Loucy (cell line): ENCODE measurements around the gene CLMP.

Experiments
- H2AFZ ChIP-seq: fragments of 200-600 bp; sonication (generic); 2 replicates; pipeline ENCODE4 v1.6.0; 2016; ENCODE audit warnings: antibody characterized with exemption, mild to moderate bottlenecking, low read length, moderate library complexity
- H3F3A ChIP-seq: fragments of 200-600 bp; 2 replicates; pipeline ENCODE4 v1.6.0; 2016; ENCODE audit warnings: antibody characterized with exemption, low read depth, mild to moderate bottlenecking
- H3K27me3 ChIP-seq: fragments of 200-600 bp; sonication (generic); 2 replicates; pipeline ENCODE4 v1.6.1; 2014; ENCODE audit warnings: low read length, mild to moderate bottlenecking; ENCODE audit not compliant: insufficient read depth, poor library complexity, severe bottlenecking
- H3K36me3 ChIP-seq: fragments of 200-600 bp; sonication (generic); 2 replicates; pipeline ENCODE4 v1.6.1; 2016; ENCODE audit warnings: low read length; ENCODE audit not compliant: insufficient read depth
- H3K4me1 ChIP-seq: fragments of 200-600 bp; sonication (generic); 2 replicates; pipeline ENCODE4 v1.5.1; 2014; ENCODE audit warnings: low read length, mild to moderate bottlenecking; ENCODE audit not compliant: insufficient read depth, poor library complexity, severe bottlenecking
- H3K4me2 ChIP-seq: fragments of 200-600 bp; sonication (generic); 2 replicates; pipeline ENCODE4 v1.6.0; 2014; ENCODE audit warnings: antibody characterized with exemption, low read length, low read depth, mild to moderate bottlenecking; ENCODE audit not compliant: poor library complexity, severe bottlenecking
- H3K4me3 ChIP-seq: fragments of 200-600 bp; sonication (generic); 2 replicates; pipeline ENCODE4 v1.5.1; 2014; ENCODE audit warnings: low read length, mild to moderate bottlenecking, mixed read lengths; ENCODE audit not compliant: poor library complexity, severe bottlenecking
- H3K79me2 ChIP-seq: fragments of 200-600 bp; sonication (generic); 2 replicates; pipeline ENCODE4 v1.6.1; 2014; ENCODE audit warnings: low read length; ENCODE audit not compliant: insufficient read depth
- H3K9ac ChIP-seq: fragments of 200-600 bp; sonication (generic); 2 replicates; pipeline ENCODE4 v1.6.0; 2014; ENCODE audit warnings: mild to moderate bottlenecking, low read depth, low read length, moderate library complexity; ENCODE audit not compliant: poor library complexity, severe bottlenecking
- H3K9me2 ChIP-seq: fragments of 200-600 bp; sonication (generic); replicated peaks from 2 replicates; pipeline ENCODE4 v1.6.1; 2016; ENCODE audit warnings: low read depth, low read length, mixed read lengths
- H3K9me3 ChIP-seq: fragments of 200-600 bp; sonication (generic); 2 replicates; pipeline ENCODE4 v1.6.1; 2014; ENCODE audit warnings: mild to moderate bottlenecking, antibody characterized with exemption, low read length, low read depth; ENCODE audit not compliant: insufficient read depth
- H4K20me1 ChIP-seq: fragments of 200-600 bp; sonication (generic); 2 replicates; pipeline ENCODE4 v1.6.0; 2014; ENCODE audit warnings: antibody characterized with exemption, low read length, mild to moderate bottlenecking; ENCODE audit not compliant: insufficient read depth, poor library complexity, severe bottlenecking
- EZH2phosphoT487 ChIP-seq: fragments of 200-600 bp; IDR thresholded peaks from 2 replicates; pipeline ENCODE4 v1.6.1; 2018; ENCODE audit warnings: antibody characterized with exemption, mild to moderate bottlenecking, moderate library complexity, borderline replicate concordance
- TF ChIP-seq, protein P1 (sequence below): fragments of 200-600 bp; sonication (generic); conservative IDR thresholded peaks from 2 replicates; pipeline ENCODE4 v1.5.1; 2014; ENCODE audit warnings: mild to moderate bottlenecking, antibody characterized with exemption, low read length

CLMP gene

DNA sequence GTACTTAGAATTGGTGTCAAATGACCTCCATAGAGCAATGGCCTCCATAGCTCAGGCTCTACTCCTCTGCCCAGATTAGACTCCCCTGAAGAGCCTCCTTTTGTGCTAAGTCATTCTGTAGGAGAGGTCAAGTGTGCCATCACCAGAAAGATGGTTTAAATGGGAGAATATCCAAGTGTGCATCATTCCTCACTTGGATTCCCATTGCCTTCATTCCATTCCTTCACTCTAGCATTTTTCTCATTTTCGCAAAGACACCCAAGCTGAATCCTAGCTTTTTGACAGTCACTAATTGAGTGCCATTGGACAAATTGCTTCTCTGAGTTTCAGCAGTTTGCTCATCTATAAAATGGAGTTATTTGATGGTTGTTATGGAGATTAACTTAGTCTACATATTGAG is 16.9 kb downstream of the CLMP start:
- Histone ChIP-seq H3K36me3 (no peaks in the 10 kb centered on the region), H3K9me3 (no peaks in the 10 kb centered on the region), H3K27me3 (no peaks in the 10 kb centered on the region), H3K4me2 (no peak overlapping the region), H3K4me1 (no peaks in the 10 kb centered on the region), H3K4me3 (no peak overlapping the region), H3F3A (no peaks in the 10 kb centered on the region), H2AFZ (no peak overlapping the region), H3K9ac (no peak overlapping the region), H4K20me1 (no peaks in the 10 kb centered on the region), H3K9me2 (no peaks in the 10 kb centered on the region), H3K79me2 (no peaks in the 10 kb centered on the region)
- TF ChIP-seq EZH2phosphoT487, result no peak
- TF ChIP-seq, protein P1, sequence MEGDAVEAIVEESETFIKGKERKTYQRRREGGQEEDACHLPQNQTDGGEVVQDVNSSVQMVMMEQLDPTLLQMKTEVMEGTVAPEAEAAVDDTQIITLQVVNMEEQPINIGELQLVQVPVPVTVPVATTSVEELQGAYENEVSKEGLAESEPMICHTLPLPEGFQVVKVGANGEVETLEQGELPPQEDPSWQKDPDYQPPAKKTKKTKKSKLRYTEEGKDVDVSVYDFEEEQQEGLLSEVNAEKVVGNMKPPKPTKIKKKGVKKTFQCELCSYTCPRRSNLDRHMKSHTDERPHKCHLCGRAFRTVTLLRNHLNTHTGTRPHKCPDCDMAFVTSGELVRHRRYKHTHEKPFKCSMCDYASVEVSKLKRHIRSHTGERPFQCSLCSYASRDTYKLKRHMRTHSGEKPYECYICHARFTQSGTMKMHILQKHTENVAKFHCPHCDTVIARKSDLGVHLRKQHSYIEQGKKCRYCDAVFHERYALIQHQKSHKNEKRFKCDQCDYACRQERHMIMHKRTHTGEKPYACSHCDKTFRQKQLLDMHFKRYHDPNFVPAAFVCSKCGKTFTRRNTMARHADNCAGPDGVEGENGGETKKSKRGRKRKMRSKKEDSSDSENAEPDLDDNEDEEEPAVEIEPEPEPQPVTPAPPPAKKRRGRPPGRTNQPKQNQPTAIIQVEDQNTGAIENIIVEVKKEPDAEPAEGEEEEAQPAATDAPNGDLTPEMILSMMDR, result no peak

DNA sequence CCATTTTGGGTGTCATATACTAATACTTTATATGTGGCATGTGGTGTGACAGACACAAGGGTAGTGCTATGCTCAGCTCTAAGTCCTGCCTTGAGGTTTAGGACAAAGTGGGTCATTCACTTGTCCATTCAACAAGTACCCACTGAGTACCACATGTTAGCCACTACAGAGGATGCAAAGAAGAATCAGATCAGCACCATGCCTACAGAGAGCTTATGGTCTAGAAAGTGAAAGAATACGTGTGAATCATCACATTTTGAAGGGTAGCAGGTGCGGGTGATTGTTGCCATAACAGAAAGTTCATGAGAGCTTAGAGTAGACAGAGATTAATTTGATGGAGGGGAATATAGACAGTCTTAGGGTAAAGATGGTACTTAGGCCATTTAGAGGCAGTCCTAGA is 18.3 kb downstream of the CLMP start:
- H3K9ac ChIP-seq, result no peak overlapping the region
- H3K27me3 ChIP-seq, result no peaks in the 10 kb centered on the region
- TF ChIP-seq, protein P1, result no peak
- no peak for TF ChIP-seq EZH2phosphoT487
- no peaks in the 10 kb centered on the region for H3K9me2 ChIP-seq
- no peak overlapping the region for H3K4me2 ChIP-seq
- H2AFZ ChIP-seq, result no peak overlapping the region
- no peaks in the 10 kb centered on the region for H3K36me3 ChIP-seq
- no peaks in the 10 kb centered on the region for H3K79me2 ChIP-seq
- H3K4me1 ChIP-seq, result no peaks in the 10 kb centered on the region
- H3K9me3 ChIP-seq, result no peaks in the 10 kb centered on the region
- H3F3A ChIP-seq, result no peaks in the 10 kb centered on the region
- H3K4me3 ChIP-seq, result no peak overlapping the region
- H4K20me1 ChIP-seq, result no peaks in the 10 kb centered on the region

DNA sequence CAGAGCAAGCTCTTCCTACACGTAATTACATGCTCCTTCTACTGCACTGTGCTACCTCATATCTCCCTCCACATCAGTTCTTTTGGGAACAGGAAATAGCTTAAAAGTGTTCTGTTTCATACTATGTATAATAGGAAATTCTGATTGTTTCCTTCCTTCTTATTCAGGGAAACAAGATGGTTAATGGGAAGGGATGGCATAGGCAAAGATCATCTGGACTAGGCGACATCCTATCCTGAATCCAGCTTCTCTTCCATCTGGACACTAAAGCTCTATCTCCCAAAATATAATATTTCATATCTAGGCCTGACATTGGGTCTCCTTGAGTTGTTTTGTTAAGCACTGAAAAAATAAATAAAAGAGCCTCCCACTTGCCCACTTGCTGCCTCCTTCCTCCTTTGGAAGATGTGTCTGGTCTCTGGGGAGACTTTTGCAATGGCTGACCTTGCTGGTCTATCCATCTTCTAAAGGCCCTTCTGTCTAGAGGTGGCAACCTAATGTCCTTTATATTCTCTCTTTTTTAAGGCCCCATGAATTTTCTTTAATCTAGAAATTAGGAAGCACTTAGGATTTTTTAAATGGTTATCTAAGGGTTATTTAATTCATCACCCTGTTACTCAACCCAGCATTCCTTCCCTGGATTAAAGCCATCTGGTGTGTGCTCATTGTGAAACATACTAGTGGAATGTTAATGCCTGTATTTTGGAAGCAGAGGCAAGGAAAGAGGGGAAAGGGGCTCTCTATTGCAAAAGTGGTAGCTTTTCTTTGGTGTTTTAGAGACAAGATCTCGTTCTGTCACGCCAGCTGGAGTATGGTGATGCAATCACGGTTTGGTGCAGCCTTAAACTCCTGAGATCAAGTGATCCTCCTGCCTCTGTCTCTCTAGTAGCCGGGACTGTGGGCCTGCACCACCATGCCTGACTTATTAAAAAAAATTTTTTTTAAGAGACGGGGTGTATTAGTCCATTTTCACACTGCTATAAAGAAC is 20.6 kb downstream of the CLMP start:
- Histone ChIP-seq H3K79me2 (no peaks in the 10 kb centered on the region), H3K27me3 (no peaks in the 10 kb centered on the region), H3K9me2 (no peaks in the 10 kb centered on the region), H3K4me1 (no peaks in the 10 kb centered on the region), H3K4me3 (no peak overlapping the region), H3K9me3 (no peaks in the 10 kb centered on the region), H3K4me2 (no peak overlapping the region), H3K9ac (no peak overlapping the region), H3F3A (no peaks in the 10 kb centered on the region), H3K36me3 (no peaks in the 10 kb centered on the region), H4K20me1 (no peaks in the 10 kb centered on the region), H2AFZ (no peak overlapping the region)
- TF ChIP-seq, protein P1, result no peak
- TF ChIP-seq EZH2phosphoT487, result no peak
